ENCODE measurements around the gene PPP2R2C. TPM values are rescaled to one million over a fixed set of nuclear protein-coding genes. Genes with fewer than 3 reads are reported as not detected.

Gene PPP2R2C
- total RNA-seq, 1 donor from 2014 or later: not detected

- Histone ChIP-seq H3K27me3 (ENCODE audit: control insufficient read depth in 3 of 3, insufficient read depth in 3 of 3, low read length in 3 of 3) (no peaks in the 10 kb centered on the region), H3K9ac (ENCODE audit: low read depth in 1 of 3, low read length in 3 of 3) (peak overlapping the region in 1 of 3 donors; percentile 1), H3K4me1 (ENCODE audit: control insufficient read depth in 3 of 3, insufficient read depth in 3 of 3, low read length in 3 of 3) (peaks cover 47 to 54% (median 53%) of the 10 kb centered on the region in 3 donors), H3K36me3 (ENCODE audit: control insufficient read depth in 3 of 3, insufficient read depth in 3 of 3, low read length in 3 of 3) (peaks cover 0 to 7% (median 3%) of the 10 kb centered on the region in 3 donors), H3K4me3 (ENCODE audit: low read length in 3 of 3) (no peak overlapping the region), H3K9me3 (ENCODE audit: control insufficient read depth in 3 of 3, low read length in 3 of 3) (no peaks in the 10 kb centered on the region), H3K27ac (ENCODE audit: low read depth, low read length) (no peak overlapping the region)
Observed at GRCh38 chr4:6273661-6273990, 198.8 kb downstream of the PPP2R2C start.

DNA sequence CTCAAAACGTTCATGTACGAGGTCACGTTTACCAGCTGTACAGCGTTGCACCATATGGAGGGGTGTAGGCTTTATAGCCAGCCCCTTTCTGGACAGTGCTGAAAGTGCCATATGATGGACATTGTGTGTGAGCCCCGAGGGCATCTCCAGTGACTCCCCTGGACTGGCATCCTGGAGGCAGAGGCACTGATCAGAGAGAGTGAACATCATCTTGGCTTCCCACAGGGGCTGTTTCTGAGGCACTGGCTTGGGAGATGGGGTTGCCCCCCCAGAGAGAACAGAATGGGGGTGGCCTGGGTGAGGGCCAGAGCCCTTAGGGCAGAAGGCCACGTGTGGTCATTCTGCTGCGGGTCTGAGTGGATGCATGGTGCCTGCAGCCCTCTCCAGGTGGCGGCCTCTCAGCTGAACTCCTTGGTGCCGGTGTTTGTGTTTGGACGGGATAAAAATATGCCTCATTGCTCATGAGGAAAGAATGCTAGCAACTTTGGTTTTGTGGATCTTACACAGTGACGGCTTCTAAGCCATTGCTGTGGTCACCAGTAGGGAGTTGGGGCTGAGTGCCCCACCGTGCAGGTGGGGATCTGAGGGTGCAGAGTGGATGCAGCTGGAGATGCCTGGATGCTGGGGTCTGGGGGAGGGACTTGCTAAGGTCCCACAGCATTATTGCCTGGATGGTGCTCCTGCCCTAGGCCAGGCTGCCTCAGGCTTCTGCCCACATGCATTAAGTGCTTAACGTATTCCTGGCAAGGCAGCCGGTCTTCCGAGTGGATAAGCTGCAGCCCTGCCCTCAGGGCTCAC is 199.4 kb downstream of the PPP2R2C start:
- no peak overlapping the region for H3K27ac ChIP-seq (ENCODE audit: low read depth, low read length)
- H3K4me3 ChIP-seq (ENCODE audit: low read length in 3 of 3): no peak overlapping the region
- peaks cover 0 to 4% (median 0%) of the 10 kb centered on the region in 3 donors for H3K36me3 ChIP-seq (ENCODE audit: control insufficient read depth in 3 of 3, insufficient read depth in 3 of 3, low read length in 3 of 3)
- no peaks in the 10 kb centered on the region for H3K27me3 ChIP-seq (ENCODE audit: control insufficient read depth in 3 of 3, insufficient read depth in 3 of 3, low read length in 3 of 3)
- H3K4me1 ChIP-seq (ENCODE audit: control insufficient read depth in 3 of 3, insufficient read depth in 3 of 3, low read length in 3 of 3): peaks cover 43 to 49% (median 49%) of the 10 kb centered on the region in 3 donors
- peak overlapping the region in 1 of 3 donors; percentile 40 for H3K9ac ChIP-seq (ENCODE audit: low read depth in 1 of 3, low read length in 3 of 3)
- H3K9me3 ChIP-seq (ENCODE audit: control insufficient read depth in 3 of 3, low read length in 3 of 3): no peaks in the 10 kb centered on the region

GRCh38 chr4:6271701-6272465 is 200.5 kb downstream of the PPP2R2C start:
- peak overlapping the region; percentile 23 to 52 (median 26) for H3K4me3 ChIP-seq (ENCODE audit: low read length in 3 of 3)
- H3K36me3 ChIP-seq (ENCODE audit: control insufficient read depth in 3 of 3, insufficient read depth in 3 of 3, low read length in 3 of 3): no peaks in the 10 kb centered on the region
- H3K27ac ChIP-seq (ENCODE audit: low read depth, low read length): no peak overlapping the region
- H3K9me3 ChIP-seq (ENCODE audit: control insufficient read depth in 3 of 3, low read length in 3 of 3): no peaks in the 10 kb centered on the region
- H3K27me3 ChIP-seq (ENCODE audit: control insufficient read depth in 3 of 3, insufficient read depth in 3 of 3, low read length in 3 of 3): no peaks in the 10 kb centered on the region
- H3K4me1 ChIP-seq (ENCODE audit: control insufficient read depth in 3 of 3, insufficient read depth in 3 of 3, low read length in 3 of 3): peaks cover 41 to 45% (median 41%) of the 10 kb centered on the region in 3 donors
- peak overlapping the region in 2 of 3 donors; percentile 62 to 69 for H3K9ac ChIP-seq (ENCODE audit: low read depth in 1 of 3, low read length in 3 of 3)

DNA sequence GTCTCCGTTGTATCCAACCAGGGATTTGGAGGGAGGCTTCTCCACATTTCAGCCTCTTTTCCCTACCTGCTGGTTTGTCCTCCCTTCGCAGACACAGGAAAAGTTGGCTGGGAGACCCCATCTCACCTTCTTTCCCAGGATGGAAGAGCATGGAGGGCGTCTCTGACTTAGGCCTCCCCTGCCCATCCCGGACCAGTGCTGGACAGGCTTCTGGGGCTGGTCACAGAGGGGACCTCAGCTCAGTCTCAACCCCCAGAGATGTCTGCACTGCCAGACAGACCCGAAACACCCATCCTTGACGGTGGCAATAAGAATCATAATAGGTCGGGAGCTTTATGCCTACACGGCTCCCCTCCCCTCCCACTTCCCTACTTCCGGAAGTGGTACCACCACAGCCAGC is 201.2 kb downstream of the PPP2R2C start:
- H3K4me1 ChIP-seq (ENCODE audit: control insufficient read depth in 3 of 3, insufficient read depth in 3 of 3, low read length in 3 of 3): peaks cover 37 to 42% (median 41%) of the 10 kb centered on the region in 3 donors
- H3K36me3 ChIP-seq (ENCODE audit: control insufficient read depth in 3 of 3, insufficient read depth in 3 of 3, low read length in 3 of 3): no peaks in the 10 kb centered on the region
- peak overlapping the region; percentile 26 to 59 (median 52) for H3K4me3 ChIP-seq (ENCODE audit: low read length in 3 of 3)
- no peaks in the 10 kb centered on the region for H3K9me3 ChIP-seq (ENCODE audit: control insufficient read depth in 3 of 3, low read length in 3 of 3)
- H3K27me3 ChIP-seq (ENCODE audit: control insufficient read depth in 3 of 3, insufficient read depth in 3 of 3, low read length in 3 of 3): no peaks in the 10 kb centered on the region
- H3K27ac ChIP-seq (ENCODE audit: low read depth, low read length): no peak overlapping the region
- H3K9ac ChIP-seq (ENCODE audit: low read depth in 1 of 3, low read length in 3 of 3): peak overlapping the region in 2 of 3 donors; percentile 62 to 69

DNA sequence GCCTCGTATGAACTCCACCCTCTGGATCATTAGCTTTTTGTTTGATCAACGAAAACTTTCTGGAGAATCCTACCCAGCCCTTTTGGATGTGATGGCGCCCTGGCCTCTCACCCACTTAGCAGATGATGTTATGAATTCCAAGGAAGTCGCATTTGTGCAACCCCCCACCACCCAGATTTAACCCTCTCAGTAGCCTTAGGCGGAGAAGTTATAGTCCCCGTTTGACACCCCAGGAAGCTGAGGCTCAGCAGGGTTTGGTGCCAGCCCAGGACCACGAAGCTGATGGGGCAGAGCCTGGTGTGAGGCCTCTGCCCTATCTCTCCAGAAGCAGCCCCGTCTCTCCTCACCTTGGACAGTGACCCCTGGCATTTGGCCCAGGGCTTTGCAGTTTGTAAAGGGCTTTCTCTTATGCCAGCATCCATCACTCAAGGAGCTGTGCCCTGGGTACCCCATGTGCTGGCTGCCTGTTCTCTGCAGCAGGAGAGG is 201.7 kb downstream of the PPP2R2C start:
- H3K4me1 ChIP-seq (ENCODE audit: control insufficient read depth in 3 of 3, insufficient read depth in 3 of 3, low read length in 3 of 3): peaks cover 37 to 39% (median 38%) of the 10 kb centered on the region in 3 donors

More for the DNA sequence above, 201.7 kb downstream of the PPP2R2C start:
- no peaks in the 10 kb centered on the region for H3K27me3 ChIP-seq (ENCODE audit: control insufficient read depth in 3 of 3, insufficient read depth in 3 of 3, low read length in 3 of 3)
- H3K9me3 ChIP-seq (ENCODE audit: control insufficient read depth in 3 of 3, low read length in 3 of 3): no peaks in the 10 kb centered on the region
- H3K9ac ChIP-seq (ENCODE audit: low read depth in 1 of 3, low read length in 3 of 3): peak overlapping the region; percentile 51 to 69 (median 62)
- H3K4me3 ChIP-seq (ENCODE audit: low read length in 3 of 3): peak overlapping the region; percentile 56 to 59 (median 58)
- no peaks in the 10 kb centered on the region for H3K36me3 ChIP-seq (ENCODE audit: control insufficient read depth in 3 of 3, insufficient read depth in 3 of 3, low read length in 3 of 3)
- H3K27ac ChIP-seq (ENCODE audit: low read depth, low read length): no peak overlapping the region

Other genes with a start within 250 kb of the PPP2R2C start
- 11.0 TPM for gene WFS1, start 202.8 kb downstream of the PPP2R2C start, total RNA-seq
- gene MAN2B2, start 102.6 kb upstream of the PPP2R2C start, total RNA-seq: 4.2 TPM
- 83.0 TPM for gene MRFAP1, start 168.1 kb upstream of the PPP2R2C start, total RNA-seq
- gene S100P, start 221.3 kb upstream of the PPP2R2C start, total RNA-seq: 0.52 TPM
- 32.9 TPM for gene MRFAP1L1, start 237.3 kb upstream of the PPP2R2C start, total RNA-seq
- gene BLOC1S4, start 243.6 kb upstream of the PPP2R2C start, total RNA-seq: 6.3 TPM

All from skeletal muscle tissue (tissue), 4 donors.